HG03159 (cell line): ENCODE results near the gene GABRA5.

ENCODE experiments used
- ATAC-seq: cut with Tn5 transposase; IDR thresholded peaks from one replicate; pipeline ENCODE4 v1.9.1; 2021; ENCODE audit warnings: mild to moderate bottlenecking, moderate library complexity; ENCODE audit not compliant: unreplicated experiment

Gene GABRA5

DNA sequence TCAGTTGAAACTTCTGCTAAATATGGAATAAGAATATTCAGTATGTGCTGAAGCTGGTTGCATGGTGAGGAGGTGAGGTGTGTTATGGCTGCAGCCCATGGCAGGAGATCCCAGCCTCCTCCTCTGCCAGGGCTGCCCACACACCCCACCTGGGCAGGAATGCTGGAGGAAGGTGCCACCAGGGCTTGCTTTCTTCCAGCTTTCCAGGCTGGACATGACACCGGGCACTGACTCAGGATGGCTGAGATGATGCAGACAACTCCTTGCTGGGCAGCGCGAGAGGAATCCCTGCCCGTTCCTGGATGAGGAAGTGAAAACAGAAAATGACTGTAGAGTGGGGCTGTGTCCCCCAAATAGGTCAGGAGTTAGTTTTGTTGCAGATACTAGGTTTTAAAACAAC is 118.2 kb downstream of the GABRA5 start:
- no peak for ATAC-seq

- no peak for ATAC-seq
These were observed 129.4 kb downstream of the GABRA5 start for GRCh38 chr15:26996250-26996649.
